Epithelial cell of esophagus (primary cell): ENCODE measurements around the gene PIAS4.

ENCODE experiments used
- DNase-seq: peaks from one replicate; pipeline ENCODE4 v3.0.0; 2010; ENCODE audit warnings: low read depth
- H3K4me3 ChIP-seq: 2 replicates; pipeline ENCODE4 v1.5.1; 2011; ENCODE audit warnings: mild to moderate bottlenecking, low read length, control low read depth
- CTCF ChIP-seq: IDR thresholded peaks from 2 replicates; pipeline ENCODE4 v1.5.1; 2011; ENCODE audit warnings: low read depth, mild to moderate bottlenecking, low read length, control low read depth, inconsistent platforms; ENCODE audit not compliant: insufficient read depth; ENCODE audit errors: missing control alignments

PIAS4 gene

DNA sequence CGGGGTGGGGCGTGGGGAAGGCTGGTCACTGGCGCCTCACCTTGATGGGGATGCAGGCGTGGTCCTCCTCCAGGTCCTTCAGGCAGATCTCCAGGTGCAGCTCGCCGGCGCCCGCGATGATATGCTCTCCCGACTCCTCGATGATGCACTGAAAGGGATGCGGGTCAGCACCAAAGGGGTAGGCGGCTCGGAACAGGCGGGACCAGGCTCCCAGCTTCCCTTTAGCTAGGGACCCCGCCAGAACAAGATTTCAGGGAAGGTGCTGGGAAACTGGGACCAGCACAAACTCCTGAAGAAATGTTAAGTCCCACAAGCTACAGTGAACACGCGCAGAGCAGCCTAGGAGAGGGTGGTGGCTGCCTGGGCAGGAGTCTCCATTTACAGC is 28.3 kb upstream of the PIAS4 start:
- H3K4me3 ChIP-seq = no peak overlapping the region
- TF ChIP-seq CTCF = no peak
- no peak for DNase-seq

GRCh38 chr19:3979674-3980352 is 27.7 kb upstream of the PIAS4 start:
- TF ChIP-seq CTCF = no peak
- no peak for DNase-seq
- H3K4me3 ChIP-seq = no peak overlapping the region

GRCh38 chr19:3980353-3981251 is 26.9 kb upstream of the PIAS4 start:
- no peak for DNase-seq
- no peak for TF ChIP-seq CTCF
- H3K4me3 ChIP-seq = no peak overlapping the region

DNA sequence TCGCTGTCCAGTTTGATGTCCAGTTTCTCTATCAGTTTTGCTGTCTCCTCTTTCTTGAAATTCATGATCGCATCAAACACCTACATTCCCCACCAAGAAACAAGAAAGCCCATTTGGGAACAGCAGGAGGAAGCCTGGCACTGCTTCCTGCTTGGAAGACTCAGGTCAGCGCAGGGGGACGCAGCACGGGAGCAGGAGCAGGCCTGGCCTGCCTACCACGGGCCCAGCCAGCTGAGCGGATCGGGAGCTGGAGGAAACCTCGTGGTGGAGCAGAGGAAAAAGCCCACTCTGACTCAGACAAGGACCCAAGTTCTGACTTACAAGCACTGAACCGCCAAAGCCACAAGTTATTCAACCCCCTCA is 26.2 kb upstream of the PIAS4 start:
- DNase-seq = no peak

GRCh38 chr19:3981736-3982681 is 25.5 kb upstream of the PIAS4 start:
- TF ChIP-seq CTCF = no peak
- H3K4me3 ChIP-seq = no peak overlapping the region
- DNase-seq = no peak

More for the DNA sequence above, 26.2 kb upstream of the PIAS4 start:
- TF ChIP-seq CTCF = no peak
- H3K4me3 ChIP-seq = no peak overlapping the region

DNA sequence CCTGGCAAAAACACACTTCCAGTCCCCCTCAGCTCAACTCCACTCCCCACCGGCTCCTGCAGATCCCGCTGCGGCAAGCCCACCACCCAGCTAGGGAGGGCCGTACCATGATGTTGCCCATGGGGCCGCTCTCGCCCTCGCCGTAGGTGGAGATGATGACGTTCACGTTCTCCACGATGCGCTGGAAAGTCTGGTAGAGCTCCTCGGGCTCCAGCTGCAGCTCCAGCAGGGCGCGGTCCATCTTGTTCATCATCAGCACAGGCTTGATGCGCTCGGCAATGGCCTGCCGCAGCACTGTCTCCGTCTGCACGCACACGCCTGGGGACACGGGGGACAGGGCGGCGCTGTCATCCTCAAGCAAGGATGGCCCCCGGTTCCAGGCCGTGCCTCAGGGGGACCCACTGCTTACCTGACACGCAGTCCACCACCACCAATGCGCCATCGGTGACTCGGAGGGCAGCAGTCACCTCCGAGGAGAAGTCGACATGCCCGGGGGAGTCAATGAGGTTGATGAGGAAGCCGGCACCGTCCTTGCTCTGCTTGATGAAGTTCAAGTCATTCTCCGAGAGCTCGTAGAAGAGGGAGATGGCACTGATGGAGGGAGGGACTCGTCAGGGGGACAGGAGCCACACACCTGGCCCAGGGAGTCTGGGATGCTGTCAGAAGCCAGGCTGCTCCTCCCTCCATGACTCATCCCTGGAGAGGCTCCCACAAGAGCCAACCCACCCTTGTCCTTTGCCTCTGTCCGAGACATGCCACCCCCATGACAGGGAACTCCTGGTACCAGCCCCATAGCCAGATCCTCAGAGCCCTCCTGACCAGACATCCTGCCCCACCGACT is 24.6 kb upstream of the PIAS4 start:
- H3K4me3 ChIP-seq = peak overlapping the region; percentile 95
- peak; percentile 82 for DNase-seq
- no peak for TF ChIP-seq CTCF
